HEK293 (cell line): ENCODE measurements around the gene SYTL5.

Experiments used
- CTCF ChIA-PET: fragments of 350-600 bp; formaldehyde crosslinking; extraction: SDS; loops from one replicate; lab custom pipeline; 2021; ENCODE audit warnings: antibody characterized with exemption; lab: Yijun Ruan, JAX
- POLR2A ChIA-PET: fragments of 300-600 bp; formaldehyde crosslinking; extraction: SDS; loops from one replicate; lab custom pipeline; 2020; ENCODE audit warnings: antibody characterized with exemption, inconsistent platforms; lab: Yijun Ruan, JAX
- H3K27ac ChIP-seq: fragments of 200-500 bp; sonication (Bioruptor generic); 2 replicates; pipeline ENCODE4 v1.5.1; 2014; ENCODE audit warnings: low read depth, low read length, control low read depth, inconsistent platforms; ENCODE audit errors: extremely low read depth
- H3K36me3 ChIP-seq, 2 experiments: fragments of 200-500 bp in 1 of 2; sonication (Bioruptor generic) in 1 of 2; 1 replicate in 1 of 2; 2 replicates in 1 of 2; pipeline ENCODE4 v1.5.1; 2014 to 2017; ENCODE audit warnings: inconsistent platforms in 2 of 2, low read length in 2 of 2; ENCODE audit not compliant: control insufficient read depth in 2 of 2, insufficient read depth in 1 of 2
- H3K4me1 ChIP-seq: fragments of 200-500 bp; sonication (Bioruptor generic); 2 replicates; pipeline ENCODE4 v1.5.1; 2014; ENCODE audit warnings: mild to moderate bottlenecking, low read length, inconsistent platforms; ENCODE audit not compliant: control insufficient read depth, insufficient read depth
- H3K4me3 ChIP-seq: 2 replicates; pipeline ENCODE4 v1.5.1; 2011; ENCODE audit warnings: low read depth, mild to moderate bottlenecking, control low read depth, low read length, moderate library complexity
- H3K9me3 ChIP-seq: fragments of 200-500 bp; sonication (Bioruptor generic); 2 replicates; pipeline ENCODE4 v1.5.1; 2014; ENCODE audit warnings: low read depth, low read length, inconsistent platforms; ENCODE audit not compliant: control insufficient read depth, insufficient read depth
- BCL11A ChIP-seq: fragments of 450-650 bp; formaldehyde crosslinking; IDR thresholded peaks from 2 replicates; pipeline ENCODE4 v1.5.1; 2016; ENCODE audit warnings: low read depth, missing biosample characterization, missing genetic modification characterization
- EGR2 ChIP-seq: fragments of 450-650 bp; formaldehyde crosslinking; IDR thresholded peaks from 2 replicates; pipeline ENCODE4 v1.5.1; 2016; ENCODE audit warnings: low read depth, missing biosample characterization, missing genetic modification characterization
- GFI1B ChIP-seq: fragments of 450-650 bp; formaldehyde crosslinking; IDR thresholded peaks from 2 replicates; pipeline ENCODE4 v1.5.1; 2016; ENCODE audit warnings: missing biosample characterization, missing genetic modification characterization
- MZF1 ChIP-seq: fragments of 450-650 bp; formaldehyde crosslinking; IDR thresholded peaks from 2 replicates; pipeline ENCODE4 v1.5.1; 2017; ENCODE audit warnings: missing biosample characterization, missing genetic modification characterization, borderline replicate concordance
- SP3 ChIP-seq: fragments of 450-650 bp; formaldehyde crosslinking; IDR thresholded peaks from 2 replicates; pipeline ENCODE4 v1.5.1; 2016; ENCODE audit warnings: missing biosample characterization, missing genetic modification characterization
- YY2 ChIP-seq: fragments of 450-650 bp; formaldehyde crosslinking; IDR thresholded peaks from 2 replicates; pipeline ENCODE4 v1.5.1; 2016; ENCODE audit warnings: missing biosample characterization, missing genetic modification characterization
- ZBTB20 ChIP-seq: fragments of 450-650 bp; formaldehyde crosslinking; IDR thresholded peaks from 2 replicates; pipeline ENCODE4 v1.5.1; 2016; ENCODE audit warnings: missing biosample characterization, missing genetic modification characterization
- ZNF239 ChIP-seq: fragments of 450-650 bp; formaldehyde crosslinking; IDR thresholded peaks from 2 replicates; pipeline ENCODE4 v1.5.1; 2016; ENCODE audit warnings: missing biosample characterization, missing genetic modification characterization
- ZNF302 ChIP-seq: fragments of 450-650 bp; formaldehyde crosslinking; IDR thresholded peaks from 2 replicates; pipeline ENCODE4 v1.5.1; 2016; ENCODE audit warnings: missing biosample characterization, missing genetic modification characterization, low read depth
- ZNF311 ChIP-seq: fragments of 450-650 bp; formaldehyde crosslinking; IDR thresholded peaks from 2 replicates; pipeline ENCODE4 v1.5.1; 2017; ENCODE audit warnings: missing biosample characterization, missing genetic modification characterization, borderline replicate concordance
- ZNF335 ChIP-seq: fragments of 450-650 bp; formaldehyde crosslinking; conservative IDR thresholded peaks from 2 replicates; pipeline ENCODE4 v1.5.1; 2016; ENCODE audit warnings: missing biosample characterization, missing genetic modification characterization
- ZNF341 ChIP-seq: fragments of 450-650 bp; formaldehyde crosslinking; IDR thresholded peaks from 2 replicates; pipeline ENCODE4; 2016; ENCODE audit warnings: low read depth, missing biosample characterization, missing genetic modification characterization
- ZNF366 ChIP-seq: fragments of 450-650 bp; formaldehyde crosslinking; conservative IDR thresholded peaks from 2 replicates; pipeline ENCODE4 v1.5.1; 2016; ENCODE audit warnings: missing biosample characterization, missing genetic modification characterization
- ZNF510 ChIP-seq: fragments of 450-650 bp; formaldehyde crosslinking; IDR thresholded peaks from 2 replicates; pipeline ENCODE4 v1.5.1; 2018; ENCODE audit warnings: mild to moderate bottlenecking, missing genetic modification characterization, missing biosample characterization; ENCODE audit not compliant: insufficient replicate concordance
- ZNF529 ChIP-seq: fragments of 450-650 bp; formaldehyde crosslinking; IDR thresholded peaks from 2 replicates; pipeline ENCODE4 v1.5.1; 2017; ENCODE audit warnings: missing genetic modification characterization, missing biosample characterization; ENCODE audit not compliant: insufficient replicate concordance
- ZNF560 ChIP-seq: fragments of 450-650 bp; formaldehyde crosslinking; IDR thresholded peaks from 2 replicates; pipeline ENCODE4 v1.5.1; 2017; ENCODE audit warnings: missing biosample characterization, missing genetic modification characterization, borderline replicate concordance
- ZNF585B ChIP-seq: fragments of 450-650 bp; formaldehyde crosslinking; IDR thresholded peaks from 2 replicates; pipeline ENCODE4 v1.5.1; 2016; ENCODE audit warnings: missing biosample characterization, missing genetic modification characterization
- ZNF624 ChIP-seq: fragments of 450-650 bp; formaldehyde crosslinking; IDR thresholded peaks from 2 replicates; pipeline ENCODE4 v1.5.1; 2017; ENCODE audit warnings: missing biosample characterization, missing genetic modification characterization
- ZNF701 ChIP-seq: fragments of 450-650 bp; formaldehyde crosslinking; IDR thresholded peaks from 2 replicates; pipeline ENCODE4 v1.5.1; 2016; ENCODE audit warnings: missing biosample characterization, missing genetic modification characterization
- ZSCAN23 ChIP-seq: fragments of 450-650 bp; formaldehyde crosslinking; IDR thresholded peaks from 2 replicates; pipeline ENCODE4 v1.5.1; 2016; ENCODE audit warnings: missing biosample characterization, missing genetic modification characterization
- TF ChIP-seq, protein P1 (sequence below): fragments of 450-650 bp; formaldehyde crosslinking; IDR thresholded peaks from 2 replicates; pipeline ENCODE4 v1.5.1; 2016; ENCODE audit warnings: missing biosample characterization, missing genetic modification characterization
- TF ChIP-seq, protein P2 (sequence below): fragments of 450-650 bp; formaldehyde crosslinking; IDR thresholded peaks from 2 replicates; pipeline ENCODE4 v1.5.1; 2016; ENCODE audit warnings: missing biosample characterization, missing genetic modification characterization, borderline replicate concordance
- TF ChIP-seq, protein P3 (sequence below): fragments of 450-650 bp; formaldehyde crosslinking; IDR thresholded peaks from 2 replicates; pipeline ENCODE4 v1.5.1; 2017; ENCODE audit warnings: missing biosample characterization, missing genetic modification characterization
- TF ChIP-seq, protein P4 (sequence below): fragments of 450-650 bp; formaldehyde crosslinking; IDR thresholded peaks from 2 replicates; pipeline ENCODE4 v1.5.1; 2016; ENCODE audit warnings: missing biosample characterization, missing genetic modification characterization
- TF ChIP-seq, protein P5 (sequence below): fragments of 450-650 bp; IDR thresholded peaks from 2 replicates; pipeline ENCODE4 v1.5.1; 2018; ENCODE audit warnings: missing biosample characterization, mild to moderate bottlenecking, missing genetic modification characterization

Gene SYTL5

DNA sequence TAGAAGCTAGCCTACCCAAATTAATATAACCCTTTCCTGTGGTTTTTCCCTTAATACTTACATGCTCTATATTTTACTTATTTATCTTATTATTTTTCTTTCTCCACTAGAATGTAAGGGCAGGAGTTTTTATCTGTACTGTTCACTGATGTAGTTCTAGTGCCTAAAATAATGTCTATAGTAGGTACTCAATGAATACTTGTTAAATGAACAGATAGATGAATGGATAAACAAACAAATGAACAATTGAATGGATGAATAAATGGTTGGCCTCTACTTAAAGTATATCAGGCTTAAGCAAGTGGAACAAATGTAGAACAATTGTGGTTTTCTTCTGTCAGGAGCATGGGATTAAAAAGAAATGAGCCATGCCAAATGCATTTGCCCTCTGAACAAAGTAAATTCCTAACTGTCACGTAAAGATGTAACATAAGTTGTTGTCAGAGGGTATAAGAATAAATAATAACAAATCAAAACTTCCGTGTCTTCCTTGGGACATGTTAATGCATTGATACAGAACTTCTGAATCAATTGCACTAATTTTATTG, 54.1 kb downstream of the SYTL5 start:
- CTCF ChIA-PET = interaction anchor here (0.9 kb wide), 1 partner anchor 134 kb away, joined by 3 read pairs; no protein-coding TSS in a partner anchor
- Histone ChIP-seq H3K9me3 (no peaks in the 10 kb centered on the region), H3K4me3 (no peak overlapping the region), H3K27ac (peak overlapping the region; percentile 2; the same call in 1 of the 2 replicates), H3K36me3 (no peaks in the 10 kb centered on the region), H3K4me1 (peaks cover 10% of the 10 kb centered on the region; the same call in 1 of the 2 replicates)
- POLR2A ChIA-PET = no interaction called here
- TF ChIP-seq ZNF311 (tag by site-specific recombination) (no peak), ZNF341 (tag by site-specific recombination) (no peak), ZNF560 (tag by site-specific recombination) (no peak), BCL11A (tag by site-specific recombination) (peak; percentile 89), ZNF624 (no peak), ZNF701 (tag by site-specific recombination) (no peak), SP3 (tag by site-specific recombination) (peak; percentile 35; the same call in 1 of the 2 replicates), ZNF529 (no peak), ZNF239 (no peak), MZF1 (no peak), GFI1B (peak; percentile 81), ZNF585B (tag by site-specific recombination) (no peak), ZNF302 (tag by site-specific recombination) (no peak), EGR2 (tag by site-specific recombination) (no peak), ZNF366 (tag by site-specific recombination) (peak; percentile 70), ZSCAN23 (tag by site-specific recombination) (0 out of 2 replicates have a peak, but pooled peaks have one; percentile 85), ZNF335 (tag by site-specific recombination) (no peak), YY2 (tag by site-specific recombination) (no peak), ZNF510 (tag by site-specific recombination) (no peak), ZBTB20 (tag by site-specific recombination) (no peak)
- TF ChIP-seq, protein P1, sequence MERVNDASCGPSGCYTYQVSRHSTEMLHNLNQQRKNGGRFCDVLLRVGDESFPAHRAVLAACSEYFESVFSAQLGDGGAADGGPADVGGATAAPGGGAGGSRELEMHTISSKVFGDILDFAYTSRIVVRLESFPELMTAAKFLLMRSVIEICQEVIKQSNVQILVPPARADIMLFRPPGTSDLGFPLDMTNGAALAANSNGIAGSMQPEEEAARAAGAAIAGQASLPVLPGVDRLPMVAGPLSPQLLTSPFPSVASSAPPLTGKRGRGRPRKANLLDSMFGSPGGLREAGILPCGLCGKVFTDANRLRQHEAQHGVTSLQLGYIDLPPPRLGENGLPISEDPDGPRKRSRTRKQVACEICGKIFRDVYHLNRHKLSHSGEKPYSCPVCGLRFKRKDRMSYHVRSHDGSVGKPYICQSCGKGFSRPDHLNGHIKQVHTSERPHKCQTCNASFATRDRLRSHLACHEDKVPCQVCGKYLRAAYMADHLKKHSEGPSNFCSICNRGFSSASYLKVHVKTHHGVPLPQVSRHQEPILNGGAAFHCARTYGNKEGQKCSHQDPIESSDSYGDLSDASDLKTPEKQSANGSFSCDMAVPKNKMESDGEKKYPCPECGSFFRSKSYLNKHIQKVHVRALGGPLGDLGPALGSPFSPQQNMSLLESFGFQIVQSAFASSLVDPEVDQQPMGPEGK (tag by site-specific recombination) = peak; percentile 48; the same call in 1 of the 2 replicates
- TF ChIP-seq, protein P2, sequence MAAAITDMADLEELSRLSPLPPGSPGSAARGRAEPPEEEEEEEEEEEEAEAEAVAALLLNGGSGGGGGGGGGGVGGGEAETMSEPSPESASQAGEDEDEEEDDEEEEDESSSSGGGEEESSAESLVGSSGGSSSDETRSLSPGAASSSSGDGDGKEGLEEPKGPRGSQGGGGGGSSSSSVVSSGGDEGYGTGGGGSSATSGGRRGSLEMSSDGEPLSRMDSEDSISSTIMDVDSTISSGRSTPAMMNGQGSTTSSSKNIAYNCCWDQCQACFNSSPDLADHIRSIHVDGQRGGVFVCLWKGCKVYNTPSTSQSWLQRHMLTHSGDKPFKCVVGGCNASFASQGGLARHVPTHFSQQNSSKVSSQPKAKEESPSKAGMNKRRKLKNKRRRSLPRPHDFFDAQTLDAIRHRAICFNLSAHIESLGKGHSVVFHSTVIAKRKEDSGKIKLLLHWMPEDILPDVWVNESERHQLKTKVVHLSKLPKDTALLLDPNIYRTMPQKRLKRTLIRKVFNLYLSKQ = no peak
- TF ChIP-seq, protein P3, sequence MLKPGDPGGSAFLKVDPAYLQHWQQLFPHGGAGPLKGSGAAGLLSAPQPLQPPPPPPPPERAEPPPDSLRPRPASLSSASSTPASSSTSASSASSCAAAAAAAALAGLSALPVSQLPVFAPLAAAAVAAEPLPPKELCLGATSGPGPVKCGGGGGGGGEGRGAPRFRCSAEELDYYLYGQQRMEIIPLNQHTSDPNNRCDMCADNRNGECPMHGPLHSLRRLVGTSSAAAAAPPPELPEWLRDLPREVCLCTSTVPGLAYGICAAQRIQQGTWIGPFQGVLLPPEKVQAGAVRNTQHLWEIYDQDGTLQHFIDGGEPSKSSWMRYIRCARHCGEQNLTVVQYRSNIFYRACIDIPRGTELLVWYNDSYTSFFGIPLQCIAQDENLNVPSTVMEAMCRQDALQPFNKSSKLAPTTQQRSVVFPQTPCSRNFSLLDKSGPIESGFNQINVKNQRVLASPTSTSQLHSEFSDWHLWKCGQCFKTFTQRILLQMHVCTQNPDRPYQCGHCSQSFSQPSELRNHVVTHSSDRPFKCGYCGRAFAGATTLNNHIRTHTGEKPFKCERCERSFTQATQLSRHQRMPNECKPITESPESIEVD (tag by site-specific recombination) = peak; percentile 93
- TF ChIP-seq, protein P4, sequence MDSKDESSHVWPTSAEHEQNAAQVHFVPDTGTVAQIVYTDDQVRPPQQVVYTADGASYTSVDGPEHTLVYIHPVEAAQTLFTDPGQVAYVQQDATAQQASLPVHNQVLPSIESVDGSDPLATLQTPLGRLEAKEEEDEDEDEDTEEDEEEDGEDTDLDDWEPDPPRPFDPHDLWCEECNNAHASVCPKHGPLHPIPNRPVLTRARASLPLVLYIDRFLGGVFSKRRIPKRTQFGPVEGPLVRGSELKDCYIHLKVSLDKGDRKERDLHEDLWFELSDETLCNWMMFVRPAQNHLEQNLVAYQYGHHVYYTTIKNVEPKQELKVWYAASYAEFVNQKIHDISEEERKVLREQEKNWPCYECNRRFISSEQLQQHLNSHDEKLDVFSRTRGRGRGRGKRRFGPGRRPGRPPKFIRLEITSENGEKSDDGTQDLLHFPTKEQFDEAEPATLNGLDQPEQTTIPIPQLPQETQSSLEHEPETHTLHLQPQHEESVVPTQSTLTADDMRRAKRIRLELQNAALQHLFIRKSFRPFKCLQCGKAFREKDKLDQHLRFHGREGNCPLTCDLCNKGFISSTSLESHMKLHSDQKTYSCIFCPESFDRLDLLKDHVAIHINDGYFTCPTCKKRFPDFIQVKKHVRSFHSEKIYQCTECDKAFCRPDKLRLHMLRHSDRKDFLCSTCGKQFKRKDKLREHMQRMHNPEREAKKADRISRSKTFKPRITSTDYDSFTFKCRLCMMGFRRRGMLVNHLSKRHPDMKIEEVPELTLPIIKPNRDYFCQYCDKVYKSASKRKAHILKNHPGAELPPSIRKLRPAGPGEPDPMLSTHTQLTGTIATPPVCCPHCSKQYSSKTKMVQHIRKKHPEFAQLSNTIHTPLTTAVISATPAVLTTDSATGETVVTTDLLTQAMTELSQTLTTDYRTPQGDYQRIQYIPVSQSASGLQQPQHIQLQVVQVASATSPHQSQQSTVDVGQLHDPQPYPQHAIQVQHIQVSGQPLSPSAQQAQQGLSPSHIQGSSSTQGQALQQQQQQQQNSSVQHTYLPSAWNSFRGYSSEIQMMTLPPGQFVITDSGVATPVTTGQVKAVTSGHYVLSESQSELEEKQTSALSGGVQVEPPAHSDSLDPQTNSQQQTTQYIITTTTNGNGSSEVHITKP (tag by site-specific recombination) = 0 out of 2 replicates have a peak, but pooled peaks have one; percentile 17
- TF ChIP-seq, protein P5, sequence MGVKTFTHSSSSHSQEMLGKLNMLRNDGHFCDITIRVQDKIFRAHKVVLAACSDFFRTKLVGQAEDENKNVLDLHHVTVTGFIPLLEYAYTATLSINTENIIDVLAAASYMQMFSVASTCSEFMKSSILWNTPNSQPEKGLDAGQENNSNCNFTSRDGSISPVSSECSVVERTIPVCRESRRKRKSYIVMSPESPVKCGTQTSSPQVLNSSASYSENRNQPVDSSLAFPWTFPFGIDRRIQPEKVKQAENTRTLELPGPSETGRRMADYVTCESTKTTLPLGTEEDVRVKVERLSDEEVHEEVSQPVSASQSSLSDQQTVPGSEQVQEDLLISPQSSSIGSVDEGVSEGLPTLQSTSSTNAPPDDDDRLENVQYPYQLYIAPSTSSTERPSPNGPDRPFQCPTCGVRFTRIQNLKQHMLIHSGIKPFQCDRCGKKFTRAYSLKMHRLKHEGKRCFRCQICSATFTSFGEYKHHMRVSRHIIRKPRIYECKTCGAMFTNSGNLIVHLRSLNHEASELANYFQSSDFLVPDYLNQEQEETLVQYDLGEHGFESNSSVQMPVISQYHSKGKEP (tag by site-specific recombination) = peak; percentile 69; the same call in 1 of the 2 replicates
